Measurements from ENCODE around the gene TMEM121.
A peak's percentile ranks its signal among the peaks of the same experiment; 100 is the strongest.

Gene TMEM121

GRCh38 chr14:105525861-105526775 lies at the start of gene TMEM121:
Gene TMEM121, plus strand, starts transcription at chr14:105526583. Its CDS starts 2,252 bp downstream, at chr14:105528835.
- peak; percentile 86 for DNase-seq (ENCODE audit: low spot score)

- DNase-seq (ENCODE audit: low spot score), result no peak
These were observed 49.3 kb upstream of the TMEM121 start for GRCh38 chr14:105476831-105477659.

- DNase-seq (ENCODE audit: low spot score), result no peak
These were observed 48.6 kb upstream of the TMEM121 start for GRCh38 chr14:105477660-105478397.

GRCh38 chr14:105478398-105479251 lies 47.8 kb upstream of the TMEM121 start:
- DNase-seq (ENCODE audit: low spot score), result no peak

- no peak for DNase-seq (ENCODE audit: low spot score)
These were observed 46.8 kb upstream of the TMEM121 start for GRCh38 chr14:105479431-105480158.

DNA sequence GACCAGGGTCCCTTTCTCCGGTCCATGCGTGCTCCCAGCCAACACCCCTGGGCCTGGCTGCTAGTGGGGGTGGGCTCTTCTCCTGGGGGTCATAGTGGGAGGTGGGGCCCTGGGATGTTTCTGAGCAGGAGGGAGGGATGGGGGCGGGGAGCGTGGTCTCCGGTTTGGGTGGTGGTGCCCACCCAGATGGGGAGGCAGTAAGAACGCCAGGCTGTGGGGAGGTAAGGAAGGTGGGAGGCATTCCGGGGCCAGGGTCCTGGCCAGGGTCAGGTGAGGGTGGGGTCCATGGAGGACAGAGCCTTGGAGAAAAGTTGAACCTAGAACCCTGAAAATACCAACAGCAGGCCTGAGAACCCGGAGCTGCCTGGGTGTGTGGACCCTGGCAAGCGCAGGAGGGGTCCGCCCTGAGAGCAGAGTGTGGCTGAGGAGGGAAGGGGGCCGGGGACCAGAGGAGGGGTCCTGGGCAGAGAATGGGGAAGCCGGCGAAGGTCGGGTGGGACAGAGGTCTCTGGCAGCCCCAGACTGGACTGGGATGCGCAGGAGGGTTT lies 46.1 kb upstream of the TMEM121 start:
- DNase-seq (ENCODE audit: low spot score), result no peak

- DNase-seq (ENCODE audit: low spot score), result peak; percentile 89
These were observed 45.3 kb upstream of the TMEM121 start for GRCh38 chr14:105480807-105481801.

GRCh38 chr14:105481886-105482457 lies 44.4 kb upstream of the TMEM121 start:
- DNase-seq (ENCODE audit: low spot score), result peak; percentile 90

DNA sequence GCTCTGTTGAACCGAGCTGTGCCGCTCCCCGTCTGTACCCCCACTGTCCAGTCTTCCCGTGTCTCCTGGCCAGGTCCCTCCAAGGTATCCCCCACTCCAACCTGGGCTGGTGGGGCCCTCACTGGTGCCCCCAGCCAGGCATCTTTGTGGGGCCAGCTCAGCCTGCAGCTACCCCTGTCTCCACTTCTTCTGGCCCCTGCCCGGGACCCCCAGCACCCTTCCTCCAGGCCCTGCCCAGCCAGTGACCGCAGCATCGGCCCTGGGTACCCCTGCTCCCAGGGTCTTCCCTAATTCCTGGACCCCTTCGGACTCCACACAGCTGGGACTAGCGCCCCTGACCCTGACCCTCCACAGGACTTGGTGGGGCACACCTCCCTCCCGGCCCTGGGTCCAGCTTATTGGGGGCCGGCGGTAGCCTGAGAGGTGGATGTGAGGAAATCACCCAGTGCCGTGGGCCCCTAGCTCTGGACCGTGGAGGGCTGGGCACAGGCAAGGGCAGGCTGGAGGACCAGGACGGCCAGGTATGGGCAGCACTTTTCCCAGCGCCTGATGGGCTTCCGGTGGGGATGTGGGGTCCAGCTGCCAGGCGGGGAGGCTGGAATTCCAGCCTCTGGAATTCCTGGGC lies 43.8 kb upstream of the TMEM121 start:
- no peak for DNase-seq (ENCODE audit: low spot score)

DNA sequence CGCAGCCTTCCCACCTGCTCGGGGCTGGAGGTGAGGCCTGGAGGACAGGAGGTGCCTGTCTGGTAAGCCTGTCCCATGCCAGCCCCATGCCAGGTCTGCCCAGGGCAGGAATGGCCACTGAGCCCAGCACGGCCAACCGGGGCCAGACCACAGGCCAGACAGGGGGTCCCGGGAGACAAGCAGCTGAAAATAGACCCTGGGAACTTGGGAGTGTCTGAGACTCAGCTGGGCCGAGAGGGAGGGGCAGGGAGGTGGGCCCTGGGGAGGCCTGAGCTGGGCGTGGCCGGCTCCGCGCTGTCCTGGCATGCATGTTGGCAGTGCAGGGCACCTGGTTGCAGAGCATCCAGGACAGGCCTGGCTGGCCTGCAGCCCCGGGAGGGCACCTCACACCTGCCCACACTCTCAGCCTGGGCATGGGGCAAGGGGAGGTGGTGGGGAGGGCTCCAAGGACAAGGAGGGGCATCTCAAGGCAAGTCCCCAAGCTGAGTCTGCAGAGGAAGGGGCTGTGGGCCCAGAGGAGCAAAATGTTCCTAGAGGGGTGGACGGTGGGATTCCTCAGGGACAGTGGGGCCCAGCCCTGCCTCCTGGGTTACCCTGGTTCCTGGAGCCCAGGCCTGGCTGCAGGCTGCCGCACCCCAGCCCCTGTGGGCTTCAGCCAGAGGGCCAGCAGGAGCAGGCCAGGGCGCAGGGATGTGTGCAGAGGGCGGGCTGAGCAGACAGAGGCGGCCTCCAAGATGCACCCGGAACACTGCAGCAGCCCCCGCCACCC lies 42.9 kb upstream of the TMEM121 start:
- no peak for DNase-seq (ENCODE audit: low spot score)

GRCh38 chr14:105484069-105484996 lies 42.0 kb upstream of the TMEM121 start:
- no peak for DNase-seq (ENCODE audit: low spot score)

GRCh38 chr14:105484997-105485393 lies 41.4 kb upstream of the TMEM121 start:
- DNase-seq (ENCODE audit: low spot score), result no peak

DNA sequence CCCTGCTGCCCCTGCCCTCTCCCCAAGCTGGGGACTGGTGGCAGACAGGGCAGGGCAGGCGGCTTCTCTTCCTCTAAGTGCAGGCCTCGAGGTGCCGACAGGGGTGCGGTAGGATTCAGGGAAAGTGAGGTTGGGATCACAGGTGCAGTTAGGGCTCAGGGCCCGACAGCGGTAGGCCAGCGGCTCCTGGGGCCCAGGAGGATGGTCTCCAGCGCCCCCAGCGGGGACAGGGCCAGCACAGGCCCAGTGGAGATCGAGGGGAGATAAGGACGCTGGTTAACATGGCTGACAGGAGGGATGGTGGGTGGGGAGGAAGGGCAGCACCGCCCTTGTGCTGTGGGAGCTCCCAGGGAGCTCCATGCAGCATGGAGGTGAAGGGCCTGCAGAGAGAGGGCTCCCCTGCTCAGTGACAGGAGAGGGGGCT lies 40.6 kb upstream of the TMEM121 start:
- no peak for DNase-seq (ENCODE audit: low spot score)

- DNase-seq (ENCODE audit: low spot score), result no peak
These were observed 40.0 kb upstream of the TMEM121 start, which contains the start of gene CRIP1 for GRCh38 chr14:105486163-105486973. Gene CRIP1, plus strand, starts transcription at chr14:105486886. Its CDS starts 374 bp downstream, at chr14:105487260.

GRCh38 chr14:105486974-105487448 lies 39.4 kb upstream of the TMEM121 start:
- no peak for DNase-seq (ENCODE audit: low spot score)

Data from D341Med (cell line).